Measurements from ENCODE around the gene TUBGCP6. TPM values are rescaled to one million over a fixed set of nuclear protein-coding genes. Genes with fewer than 3 reads are reported as not detected.

The TUBGCP6 gene
- total RNA-seq, 1 donor from 2014 or later = 18.2 TPM

DNA sequence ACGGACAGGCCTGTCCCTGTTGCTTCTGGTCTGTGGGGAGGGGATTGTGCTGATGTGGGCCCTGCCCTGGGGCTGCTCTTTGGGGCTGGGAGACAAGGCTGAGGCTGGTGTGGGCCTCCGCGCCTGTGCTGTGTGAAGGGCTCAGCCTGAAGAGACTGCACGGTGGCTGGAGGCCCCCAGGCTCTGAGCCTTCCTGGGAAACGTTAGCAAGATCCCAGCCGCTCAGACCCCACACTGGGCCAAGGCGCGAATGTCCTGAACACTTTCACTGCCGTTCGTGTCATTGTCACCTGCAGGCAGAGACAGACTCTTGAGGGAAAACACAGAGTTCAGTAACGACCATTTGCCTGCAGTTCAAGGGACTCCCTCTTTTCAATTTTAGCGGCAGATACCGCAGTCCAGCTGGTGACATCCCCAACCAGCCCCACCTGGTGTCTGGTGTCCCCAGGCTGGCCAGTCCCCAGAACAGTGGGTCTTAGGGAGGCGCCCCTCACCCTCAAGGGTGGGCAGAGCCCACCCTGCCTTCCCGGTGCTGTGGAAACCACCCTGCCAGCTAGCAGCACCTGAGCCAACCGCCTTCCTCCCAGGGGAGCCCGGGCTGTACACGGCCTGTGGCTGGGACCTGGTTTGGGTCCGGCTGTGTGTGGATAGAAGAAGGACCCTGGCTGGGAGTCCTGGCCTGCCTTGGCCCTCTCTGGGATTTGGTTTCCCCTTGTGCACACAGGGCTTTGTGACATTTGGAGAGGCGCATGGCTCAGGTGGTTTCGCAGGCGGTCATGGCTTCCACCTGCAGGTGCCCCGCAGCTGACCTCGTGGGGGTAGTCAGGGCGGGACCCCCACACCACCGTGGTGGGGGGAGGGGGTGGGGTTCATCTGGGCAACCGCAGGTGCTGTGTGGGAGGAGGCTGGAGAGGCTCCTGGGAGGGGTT lies 68.6 kb downstream of the TUBGCP6 start:
- TF ChIP-seq, protein P1, sequence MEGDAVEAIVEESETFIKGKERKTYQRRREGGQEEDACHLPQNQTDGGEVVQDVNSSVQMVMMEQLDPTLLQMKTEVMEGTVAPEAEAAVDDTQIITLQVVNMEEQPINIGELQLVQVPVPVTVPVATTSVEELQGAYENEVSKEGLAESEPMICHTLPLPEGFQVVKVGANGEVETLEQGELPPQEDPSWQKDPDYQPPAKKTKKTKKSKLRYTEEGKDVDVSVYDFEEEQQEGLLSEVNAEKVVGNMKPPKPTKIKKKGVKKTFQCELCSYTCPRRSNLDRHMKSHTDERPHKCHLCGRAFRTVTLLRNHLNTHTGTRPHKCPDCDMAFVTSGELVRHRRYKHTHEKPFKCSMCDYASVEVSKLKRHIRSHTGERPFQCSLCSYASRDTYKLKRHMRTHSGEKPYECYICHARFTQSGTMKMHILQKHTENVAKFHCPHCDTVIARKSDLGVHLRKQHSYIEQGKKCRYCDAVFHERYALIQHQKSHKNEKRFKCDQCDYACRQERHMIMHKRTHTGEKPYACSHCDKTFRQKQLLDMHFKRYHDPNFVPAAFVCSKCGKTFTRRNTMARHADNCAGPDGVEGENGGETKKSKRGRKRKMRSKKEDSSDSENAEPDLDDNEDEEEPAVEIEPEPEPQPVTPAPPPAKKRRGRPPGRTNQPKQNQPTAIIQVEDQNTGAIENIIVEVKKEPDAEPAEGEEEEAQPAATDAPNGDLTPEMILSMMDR (IDR thresholded peaks at IDR 0.05; ENCODE audit: insufficient read depth, low read length, severe bottlenecking) = no peak
- H3K4me3 ChIP-seq (ENCODE audit: low read depth, low read length) = no peak overlapping the region
- no peak for DNase-seq (ENCODE audit: low read depth)
- H3K27me3 ChIP-seq (ENCODE audit: control insufficient read depth, insufficient read depth, low read length) = no peaks in the 10 kb centered on the region
- no peak for FAIRE-seq
- no peaks in the 10 kb centered on the region for H3K36me3 ChIP-seq (ENCODE audit: control insufficient read depth, insufficient read depth, low read length)

DNA sequence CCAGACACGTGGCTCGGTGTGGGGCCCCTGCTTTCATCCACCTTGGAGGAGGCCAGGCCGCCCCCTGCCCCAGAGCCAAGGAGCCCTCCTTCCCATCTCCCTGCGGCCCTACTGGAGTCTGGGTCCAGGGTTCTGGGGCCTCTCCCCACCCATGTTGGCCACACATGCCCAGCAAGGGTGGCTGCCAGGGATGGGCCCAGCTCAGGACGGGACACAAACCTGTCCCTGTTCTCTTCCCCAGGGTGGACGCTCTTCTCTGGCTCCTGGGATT lies 69.7 kb downstream of the TUBGCP6 start:
- DNase-seq (ENCODE audit: low read depth) (no peak), FAIRE-seq (no peak)
- no peaks in the 10 kb centered on the region for H3K27me3 ChIP-seq (ENCODE audit: control insufficient read depth, insufficient read depth, low read length)
- no peaks in the 10 kb centered on the region for H3K36me3 ChIP-seq (ENCODE audit: control insufficient read depth, insufficient read depth, low read length)
- H3K4me3 ChIP-seq (ENCODE audit: low read depth, low read length) = no peak overlapping the region
- TF ChIP-seq, protein P1 (IDR thresholded peaks at IDR 0.05; ENCODE audit: insufficient read depth, low read length, severe bottlenecking) = no peak

DNA sequence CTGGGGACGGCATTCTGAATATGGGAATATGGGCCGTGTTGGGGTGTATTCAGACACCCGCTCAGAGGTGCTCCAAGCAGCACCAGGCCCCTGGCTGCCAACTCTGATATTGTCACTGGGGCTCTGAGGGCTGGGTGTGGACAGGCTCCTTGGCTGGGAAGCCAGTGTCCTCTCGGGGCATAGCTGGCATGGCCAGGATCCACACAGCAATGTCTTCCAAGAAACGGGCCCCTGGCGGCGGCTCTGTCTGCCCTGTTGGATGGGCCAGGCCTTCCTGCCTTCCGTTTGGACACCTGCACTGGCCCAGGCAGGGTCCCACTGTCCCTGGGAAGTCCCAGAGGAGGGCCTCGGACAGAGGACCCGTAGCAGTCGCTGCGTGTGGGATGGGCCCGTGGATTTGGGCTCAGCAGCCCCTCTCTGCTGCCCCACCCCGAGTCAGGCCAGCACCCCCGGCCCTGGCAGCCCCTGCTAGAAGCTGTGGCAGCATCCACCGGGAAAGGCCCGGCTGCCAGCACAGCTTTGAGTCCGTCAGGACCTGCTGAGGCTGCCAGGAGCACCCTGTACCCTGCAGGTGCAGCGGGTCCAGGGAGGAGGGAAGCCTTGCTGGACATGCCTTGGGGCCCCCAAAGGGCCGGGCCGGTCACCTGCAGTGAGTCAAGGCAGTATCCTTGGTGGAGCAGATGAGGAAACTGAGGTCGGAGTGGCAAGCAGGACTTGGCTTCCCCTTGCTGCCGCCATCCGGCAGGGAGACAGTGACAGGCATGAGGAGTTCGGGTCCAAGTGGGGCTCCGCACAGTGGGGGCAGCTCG lies 70.2 kb downstream of the TUBGCP6 start:
- FAIRE-seq (no peak), DNase-seq (ENCODE audit: low read depth) (no peak)
- Histone ChIP-seq H3K36me3 (ENCODE audit: control insufficient read depth, insufficient read depth, low read length) (no peaks in the 10 kb centered on the region), H3K4me3 (ENCODE audit: low read depth, low read length) (no peak overlapping the region), H3K27me3 (ENCODE audit: control insufficient read depth, insufficient read depth, low read length) (no peaks in the 10 kb centered on the region)
- TF ChIP-seq, protein P1 (IDR thresholded peaks at IDR 0.05; ENCODE audit: insufficient read depth, low read length, severe bottlenecking) = no peak

DNA sequence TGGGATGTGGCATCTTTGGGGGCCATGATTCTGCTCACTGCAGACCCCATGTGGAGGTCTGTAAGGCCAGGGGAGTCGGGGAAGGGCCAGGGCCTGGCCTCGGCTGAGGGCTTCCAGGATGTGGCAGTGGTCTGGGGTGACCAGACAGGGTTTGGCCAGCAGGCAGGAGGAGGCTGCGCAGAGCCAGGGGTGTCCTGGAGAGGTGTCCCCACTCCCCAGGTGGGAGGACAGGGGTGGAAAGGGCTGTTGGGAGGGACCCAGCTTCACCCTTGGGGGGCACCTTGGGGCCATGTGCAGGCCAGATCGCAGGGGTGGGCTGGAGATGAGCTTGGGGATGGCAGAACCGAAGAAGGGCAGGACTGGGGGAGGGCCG lies 70.9 kb downstream of the TUBGCP6 start:
- H3K27me3 ChIP-seq (ENCODE audit: control insufficient read depth, insufficient read depth, low read length) = peaks cover 1% of the 10 kb centered on the region
- no peak for FAIRE-seq

DNA sequence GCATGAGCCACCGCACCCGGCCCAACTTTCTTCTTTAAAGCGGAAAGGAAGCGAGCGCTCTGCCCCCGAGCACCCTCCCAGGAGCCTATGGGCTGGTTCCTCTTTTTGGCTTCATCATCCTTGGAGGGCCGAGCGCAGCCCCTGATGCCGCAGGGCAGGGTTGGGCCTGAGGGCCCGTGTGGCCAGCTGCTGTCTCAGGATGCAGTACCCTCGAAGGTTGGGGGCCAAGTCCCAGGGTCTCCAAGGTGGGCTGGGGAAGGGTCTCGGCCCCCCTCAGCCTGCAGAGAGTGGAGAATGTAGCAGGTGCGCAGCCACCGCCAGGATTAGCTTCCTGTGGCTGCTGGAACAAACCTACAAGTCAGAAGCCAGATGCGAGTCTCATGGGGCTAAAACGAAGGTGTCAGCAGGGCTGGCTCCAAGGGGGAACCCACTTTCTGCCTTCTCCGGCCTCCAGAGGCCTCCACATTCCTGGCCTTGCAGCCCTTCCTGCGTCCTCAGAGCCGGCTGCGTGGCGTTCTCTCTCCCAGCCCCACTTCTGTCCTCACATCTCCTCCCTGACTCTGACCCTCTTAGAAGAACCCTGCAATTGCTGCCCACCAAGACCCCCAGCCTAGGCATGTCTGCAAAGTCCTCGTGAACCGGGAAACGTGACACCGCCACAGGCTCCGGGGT lies 71.4 kb downstream of the TUBGCP6 start:
- no peak for DNase-seq (ENCODE audit: low read depth)
- Histone ChIP-seq H3K27me3 (ENCODE audit: control insufficient read depth, insufficient read depth, low read length) (peaks cover 3% of the 10 kb centered on the region), H3K36me3 (ENCODE audit: control insufficient read depth, insufficient read depth, low read length) (no peaks in the 10 kb centered on the region), H3K4me3 (ENCODE audit: low read depth, low read length) (no peak overlapping the region)
- TF ChIP-seq, protein P1 (IDR thresholded peaks at IDR 0.05; ENCODE audit: insufficient read depth, low read length, severe bottlenecking) = no peak
- no peak for FAIRE-seq

More for the DNA sequence above, 70.9 kb downstream of the TUBGCP6 start:
- Histone ChIP-seq H3K36me3 (ENCODE audit: control insufficient read depth, insufficient read depth, low read length) (no peaks in the 10 kb centered on the region), H3K4me3 (ENCODE audit: low read depth, low read length) (no peak overlapping the region)
- TF ChIP-seq, protein P1 (IDR thresholded peaks at IDR 0.05; ENCODE audit: insufficient read depth, low read length, severe bottlenecking) = no peak
- no peak for DNase-seq (ENCODE audit: low read depth)
